NCI-H345 (cell line): ENCODE measurements around the gene PPP4R3A.
"Not testable (repeated sequence)": the region's sequence is repeated elsewhere in the genome, so short reads cannot be mapped to it uniquely, and the experiment has no call there.

Experiments
- DNase-seq: peaks from one replicate; lab custom pipeline; 2025; lab: John Stamatoyannopoulos, UW

Gene PPP4R3A

GRCh38 chr14:91438845-91439244, 71.3 kb downstream of the PPP4R3A start:
- DNase-seq, result no peak

GRCh38 chr14:91436266-91436665, 73.8 kb downstream of the PPP4R3A start:
- DNase-seq, result not testable (repeated sequence)

- no peak for DNase-seq
These were observed 80.7 kb downstream of the PPP4R3A start for GRCh38 chr14:91429385-91429784.

- not testable (repeated sequence) for DNase-seq
These were observed 81.2 kb downstream of the PPP4R3A start for GRCh38 chr14:91428931-91429330.

- DNase-seq, result not testable (repeated sequence)
These were observed 84.6 kb downstream of the PPP4R3A start for GRCh38 chr14:91425531-91425944.

GRCh38 chr14:91424813-91425530, 85.1 kb downstream of the PPP4R3A start:
- no peak for DNase-seq

- DNase-seq, result no peak
These were observed 89.4 kb downstream of the PPP4R3A start for GRCh38 chr14:91420686-91421085.

GRCh38 chr14:91419451-91419850, 90.7 kb downstream of the PPP4R3A start:
- DNase-seq, result no peak

- DNase-seq, result no peak
These were observed 91.1 kb downstream of the PPP4R3A start for GRCh38 chr14:91419044-91419397.

GRCh38 chr14:91418387-91419043, 91.6 kb downstream of the PPP4R3A start:
- DNase-seq, result peak; percentile 58

GRCh38 chr14:91417983-91418386, 92.1 kb downstream of the PPP4R3A start:
- DNase-seq, result peak; percentile 74

- DNase-seq, result peak; percentile 76
These were observed 92.8 kb downstream of the PPP4R3A start, which contains the start of gene CCDC88C for GRCh38 chr14:91417120-91417982. Gene CCDC88C (minus strand): TSS chr14:91417820. CDS start chr14:91417690, 130 bp downstream.

GRCh38 chr14:91416744-91417119, 93.4 kb downstream of the PPP4R3A start:
- no peak for DNase-seq

- peak; percentile 54 for DNase-seq
These were observed 94.0 kb downstream of the PPP4R3A start for GRCh38 chr14:91415794-91416743.

- DNase-seq, result no peak
These were observed 95.7 kb downstream of the PPP4R3A start for GRCh38 chr14:91414475-91414833.

GRCh38 chr14:91413547-91414474, 96.3 kb downstream of the PPP4R3A start:
- DNase-seq, result peak; percentile 90

- DNase-seq, result no peak
These were observed 97.2 kb downstream of the PPP4R3A start for GRCh38 chr14:91412939-91413338.

- no peak for DNase-seq
These were observed 99.2 kb downstream of the PPP4R3A start for GRCh38 chr14:91410771-91411536.

- DNase-seq, result no peak
These were observed 100.0 kb downstream of the PPP4R3A start for GRCh38 chr14:91409928-91410718.
